22Rv1 (cell line): Measurements from ENCODE around the gene IGF1R.

Experiments used
- H3K27ac ChIP-seq: fragments of 450-650 bp; 2 replicates; pipeline ENCODE4 v1.5.1; 2017
- ZFX ChIP-seq: fragments of 450-650 bp; IDR thresholded peaks from 2 replicates; pipeline ENCODE4 v1.6.1; 2017; ENCODE audit warnings: antibody characterized with exemption, borderline replicate concordance
- TF ChIP-seq, protein P1 (sequence below): fragments of 450-650 bp; IDR thresholded peaks from 2 replicates; pipeline ENCODE4 v1.5.1; 2017; ENCODE audit warnings: mild to moderate bottlenecking

IGF1R gene

GRCh38 chr15:98881526-98882520 is 233.5 kb downstream of the IGF1R start:
- no peak for TF ChIP-seq ZFX
- TF ChIP-seq, protein P1, sequence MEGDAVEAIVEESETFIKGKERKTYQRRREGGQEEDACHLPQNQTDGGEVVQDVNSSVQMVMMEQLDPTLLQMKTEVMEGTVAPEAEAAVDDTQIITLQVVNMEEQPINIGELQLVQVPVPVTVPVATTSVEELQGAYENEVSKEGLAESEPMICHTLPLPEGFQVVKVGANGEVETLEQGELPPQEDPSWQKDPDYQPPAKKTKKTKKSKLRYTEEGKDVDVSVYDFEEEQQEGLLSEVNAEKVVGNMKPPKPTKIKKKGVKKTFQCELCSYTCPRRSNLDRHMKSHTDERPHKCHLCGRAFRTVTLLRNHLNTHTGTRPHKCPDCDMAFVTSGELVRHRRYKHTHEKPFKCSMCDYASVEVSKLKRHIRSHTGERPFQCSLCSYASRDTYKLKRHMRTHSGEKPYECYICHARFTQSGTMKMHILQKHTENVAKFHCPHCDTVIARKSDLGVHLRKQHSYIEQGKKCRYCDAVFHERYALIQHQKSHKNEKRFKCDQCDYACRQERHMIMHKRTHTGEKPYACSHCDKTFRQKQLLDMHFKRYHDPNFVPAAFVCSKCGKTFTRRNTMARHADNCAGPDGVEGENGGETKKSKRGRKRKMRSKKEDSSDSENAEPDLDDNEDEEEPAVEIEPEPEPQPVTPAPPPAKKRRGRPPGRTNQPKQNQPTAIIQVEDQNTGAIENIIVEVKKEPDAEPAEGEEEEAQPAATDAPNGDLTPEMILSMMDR, result peak; percentile 79
- H3K27ac ChIP-seq, result no peak overlapping the region

DNA sequence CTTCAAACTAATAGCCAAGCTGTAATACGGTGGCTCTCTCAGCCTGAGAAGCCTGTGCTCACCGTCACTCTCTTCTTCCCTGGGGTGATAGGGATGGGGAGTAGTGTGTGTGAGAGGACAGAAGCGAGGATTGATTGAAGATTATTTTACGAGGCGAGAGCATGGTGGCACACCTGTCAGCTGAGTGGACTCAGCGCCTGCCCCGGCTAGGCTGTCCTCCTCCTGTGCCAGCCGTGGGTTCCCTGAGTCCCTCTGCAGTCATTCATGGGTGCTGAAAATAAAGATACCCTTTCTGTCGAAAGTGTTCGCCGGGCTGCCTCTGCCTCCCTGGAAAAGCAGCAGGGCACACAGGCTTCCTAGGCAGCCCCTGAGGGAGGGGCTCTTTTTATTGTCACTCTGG is 235.1 kb downstream of the IGF1R start:
- no peak for TF ChIP-seq ZFX
- TF ChIP-seq, protein P1, result no peak
- H3K27ac ChIP-seq, result no peak overlapping the region

GRCh38 chr15:98884894-98885293 is 236.6 kb downstream of the IGF1R start:
- H3K27ac ChIP-seq, result no peak overlapping the region
- no peak for TF ChIP-seq ZFX
- TF ChIP-seq, protein P1, result no peak

DNA sequence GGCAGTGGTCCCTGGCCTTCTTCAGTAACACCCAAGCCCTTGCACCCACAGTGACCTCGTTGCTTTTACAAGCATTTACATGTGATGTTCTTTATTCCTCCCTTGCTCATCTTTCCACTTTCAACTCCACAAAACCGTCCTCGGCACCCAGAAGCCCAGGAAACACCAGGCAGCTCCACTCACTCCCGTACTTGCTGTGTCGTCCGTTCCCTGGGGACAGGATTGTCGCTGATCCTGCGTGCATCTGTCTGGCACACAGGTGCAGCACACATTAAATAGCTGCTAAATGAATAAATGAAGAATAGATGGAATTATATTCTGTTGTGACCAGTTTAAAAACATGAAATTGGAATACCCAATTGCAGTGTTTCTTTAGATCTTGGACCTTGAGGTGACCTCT is 239.6 kb downstream of the IGF1R start:
- TF ChIP-seq, protein P1, result no peak
- no peak for TF ChIP-seq ZFX
- H3K27ac ChIP-seq, result no peak overlapping the region

- no peak overlapping the region for H3K27ac ChIP-seq
- TF ChIP-seq, protein P1, result no peak
- TF ChIP-seq ZFX, result no peak
Observed at GRCh38 chr15:98888820-98889479, 240.6 kb downstream of the IGF1R start.

GRCh38 chr15:98889930-98890695 is 241.8 kb downstream of the IGF1R start:
- H3K27ac ChIP-seq, result no peak overlapping the region
- TF ChIP-seq, protein P1, result no peak
- no peak for TF ChIP-seq ZFX
